GM21381 (cell line): Measurements from ENCODE around the gene MED27.

ENCODE experiments used
- ATAC-seq: cut with Tn5 transposase; IDR thresholded peaks from one replicate; pipeline ENCODE4 v1.9.1; 2021; ENCODE audit warnings: mild to moderate bottlenecking, moderate library complexity; ENCODE audit not compliant: unreplicated experiment

Gene MED27

DNA sequence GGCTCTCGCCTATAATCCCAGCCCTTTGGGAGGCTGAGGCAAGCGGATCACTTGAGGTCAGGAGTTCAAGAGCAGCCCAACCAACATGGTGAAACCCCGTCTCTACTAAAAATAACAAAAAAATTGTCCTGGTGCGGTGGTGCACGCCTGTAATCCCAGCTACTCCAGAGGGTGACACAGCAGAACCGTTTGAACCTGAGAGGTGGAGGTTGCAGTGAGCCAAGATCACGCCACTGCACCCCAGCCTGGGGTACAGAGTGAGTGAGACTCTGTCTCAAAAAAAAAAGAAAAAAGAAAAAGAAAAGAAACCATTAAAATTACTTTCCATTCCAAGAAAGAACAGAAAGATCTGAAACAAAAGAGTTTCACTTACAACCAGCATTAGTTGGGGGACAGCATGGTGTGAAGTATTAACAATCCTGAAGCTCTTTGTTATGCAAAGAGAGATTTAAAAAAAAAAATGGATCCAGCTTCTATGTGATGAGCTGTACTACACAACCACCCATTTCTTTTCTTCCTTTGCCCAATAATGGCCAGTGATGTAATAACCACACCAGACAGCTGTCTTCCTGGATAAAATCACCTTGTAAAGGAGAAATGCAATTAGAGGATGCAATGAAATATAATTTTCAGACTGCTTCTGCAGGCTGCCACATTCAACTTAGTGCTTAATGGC is 76.9 kb downstream of the MED27 start:
- ATAC-seq = no peak

DNA sequence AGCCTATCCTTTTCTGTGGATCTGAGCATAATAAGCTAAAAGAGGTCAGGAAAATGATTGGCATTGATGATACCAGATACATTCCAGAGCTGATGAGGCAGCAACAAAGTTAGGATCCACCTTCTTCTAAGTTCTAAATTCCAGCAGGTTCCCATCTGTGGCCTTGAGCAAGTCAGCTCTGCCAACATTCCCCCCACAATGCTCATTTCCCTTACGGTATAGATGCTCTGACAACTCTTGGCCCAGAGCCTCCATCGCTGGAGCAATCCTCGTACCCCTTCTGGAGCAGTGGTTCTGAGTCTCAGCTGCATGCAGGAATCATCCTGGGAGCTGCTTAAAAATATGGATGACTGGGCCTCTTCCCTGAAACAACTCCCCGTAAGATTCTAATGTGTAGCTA is 78.1 kb downstream of the MED27 start:
- no peak for ATAC-seq

GRCh38 chr9:132000659-132001058 is 79.0 kb downstream of the MED27 start:
- no peak for ATAC-seq

DNA sequence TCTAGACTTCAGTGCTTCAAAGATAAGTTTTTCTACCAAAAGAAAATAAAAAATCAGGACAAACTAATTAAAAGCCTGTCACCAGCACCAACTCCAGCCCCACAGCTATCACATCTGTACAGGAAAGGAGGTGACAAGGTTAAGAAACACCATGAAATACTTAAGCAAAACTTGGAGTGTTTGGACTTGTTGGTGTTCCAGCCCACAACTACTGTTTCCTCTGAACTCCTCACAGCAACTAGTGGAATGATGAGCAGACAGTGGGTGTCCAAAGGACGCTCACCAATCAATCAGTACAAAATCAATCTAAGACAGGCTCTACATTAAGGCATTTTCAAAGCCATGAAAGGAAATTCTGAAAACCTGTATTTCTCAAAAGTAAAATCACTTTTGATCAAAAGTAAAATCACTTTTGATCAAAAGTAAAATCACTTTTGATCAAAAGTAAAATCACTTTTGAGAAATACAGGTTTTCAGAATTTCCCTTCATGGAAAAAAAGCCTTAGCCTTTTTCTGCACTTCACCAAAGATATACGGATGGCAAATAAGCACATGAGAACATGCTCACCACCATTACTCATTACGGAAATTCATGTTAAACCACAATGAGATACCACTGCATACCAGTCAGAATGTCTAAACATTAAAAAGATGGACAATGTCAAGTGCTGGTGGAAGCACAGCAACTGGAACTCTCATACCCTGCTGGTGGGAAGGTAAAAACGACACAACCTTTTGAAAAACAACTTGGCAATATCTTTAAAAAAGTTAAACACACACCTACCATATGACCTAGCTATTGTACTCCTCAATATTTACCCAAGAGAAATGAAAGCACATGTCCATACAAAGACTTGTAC is 79.7 kb downstream of the MED27 start:
- no peak for ATAC-seq

DNA sequence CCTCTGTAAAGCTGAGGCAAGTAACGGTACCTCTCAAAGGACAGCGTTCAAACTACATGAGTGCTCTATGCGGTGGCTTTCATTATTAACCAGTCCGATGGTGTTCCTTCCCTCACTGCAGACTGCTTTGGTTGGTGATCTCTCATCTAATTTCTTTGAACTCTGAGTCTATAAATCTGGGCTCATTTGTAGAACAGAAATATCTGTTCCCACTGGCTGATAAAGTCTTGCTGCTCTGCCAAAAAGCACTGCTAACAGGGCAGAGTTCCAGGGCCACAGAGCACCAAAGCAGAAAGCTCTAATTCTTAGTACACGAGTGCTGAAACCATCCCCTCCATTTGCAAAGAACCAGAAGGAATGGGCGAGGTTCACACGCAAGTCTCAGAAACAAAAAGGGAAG is 81.9 kb downstream of the MED27 start:
- no peak for ATAC-seq

DNA sequence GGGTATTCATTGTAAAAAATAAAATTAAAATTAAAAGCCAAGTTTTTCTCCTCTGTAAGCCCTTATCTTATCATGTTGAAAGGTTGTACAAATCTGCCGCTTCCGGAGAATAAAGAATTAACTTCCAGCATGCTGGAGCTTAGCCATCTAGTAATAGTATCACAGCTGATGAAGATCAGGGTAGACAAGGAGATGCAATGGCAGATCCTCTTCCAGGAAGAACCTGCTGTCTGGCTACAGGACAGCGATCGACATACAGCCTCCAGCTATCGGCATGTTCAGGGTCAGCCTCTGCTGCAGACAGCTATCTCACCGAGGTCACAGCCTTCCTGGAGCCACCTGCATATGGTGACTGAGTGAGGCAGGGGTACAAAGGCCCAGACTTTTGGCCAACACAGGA is 82.6 kb downstream of the MED27 start:
- no peak for ATAC-seq

DNA sequence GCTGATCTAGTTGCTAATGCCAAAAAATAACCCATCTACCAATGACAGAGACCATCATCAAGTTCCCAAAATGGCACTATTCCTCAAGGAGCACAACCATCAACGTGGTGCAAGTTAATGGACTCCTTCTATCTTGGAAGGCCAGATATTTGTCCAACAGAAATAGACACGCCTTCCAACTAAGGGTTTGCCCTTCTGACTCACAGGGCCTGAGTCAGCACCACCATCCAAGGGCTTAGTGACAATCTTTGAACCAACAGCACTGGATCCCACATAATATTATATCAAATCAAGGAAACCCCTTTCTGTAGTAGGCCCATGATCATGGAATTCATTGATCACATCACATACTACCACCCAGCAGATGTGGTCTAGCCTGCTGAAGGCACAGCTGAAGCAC is 84.3 kb downstream of the MED27 start:
- ATAC-seq = no peak

- ATAC-seq = no peak
Observed at GRCh38 chr9:131994364-131995125, 85.1 kb downstream of the MED27 start.

DNA sequence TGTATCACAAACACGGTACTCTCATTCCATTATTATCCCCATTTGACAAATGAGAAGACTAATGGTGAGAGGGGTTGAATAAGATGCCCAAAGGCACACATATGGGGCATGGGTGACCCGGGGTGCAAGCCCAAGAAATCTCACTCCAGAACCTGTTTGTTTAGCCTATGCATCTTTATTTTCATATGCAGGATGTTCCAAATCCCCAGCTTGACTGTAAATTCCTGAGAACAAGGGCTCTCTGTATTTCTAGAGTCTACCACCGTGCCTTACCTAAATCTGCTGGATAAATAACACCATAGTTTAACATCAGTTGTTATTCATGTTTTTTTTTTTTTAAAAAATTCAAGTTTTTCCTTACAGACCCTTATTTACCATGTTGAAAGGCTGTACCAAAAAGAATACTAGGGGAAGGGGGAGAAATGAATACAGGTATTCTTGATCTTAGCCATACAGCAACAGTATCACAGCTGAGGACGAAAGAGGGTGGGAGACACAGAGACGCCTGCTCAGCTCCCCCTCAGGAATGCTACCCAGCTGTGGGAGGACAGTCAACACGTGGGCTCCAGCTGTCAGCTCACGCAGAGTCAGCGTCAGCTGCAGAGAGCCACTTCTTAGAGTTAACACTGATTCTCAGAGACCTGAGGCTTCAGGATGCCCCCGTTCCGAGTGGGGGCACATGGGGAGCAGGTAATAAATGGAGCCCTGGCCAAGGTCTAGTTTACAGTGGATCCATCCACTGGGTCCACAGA is 86.6 kb downstream of the MED27 start:
- ATAC-seq = no peak

DNA sequence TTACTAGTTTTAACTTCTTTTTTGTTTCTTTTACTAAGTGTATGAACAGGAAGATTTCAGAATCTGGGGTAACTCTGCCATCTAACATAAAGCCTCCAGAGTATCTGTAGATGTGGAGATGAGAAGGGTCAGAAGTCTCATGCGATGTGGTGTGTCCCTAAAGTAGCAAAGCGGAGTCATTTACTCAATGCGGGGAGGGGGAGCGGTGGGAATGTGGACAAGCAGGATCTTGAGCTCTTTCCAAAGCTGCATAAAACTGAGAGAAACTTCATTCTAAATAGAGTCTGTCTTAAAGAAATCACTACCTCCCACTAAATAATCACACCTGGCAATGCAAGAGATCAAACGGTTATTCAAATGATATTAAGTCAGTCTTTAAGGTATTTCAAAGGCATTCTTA is 92.4 kb downstream of the MED27 start:
- no peak for ATAC-seq

DNA sequence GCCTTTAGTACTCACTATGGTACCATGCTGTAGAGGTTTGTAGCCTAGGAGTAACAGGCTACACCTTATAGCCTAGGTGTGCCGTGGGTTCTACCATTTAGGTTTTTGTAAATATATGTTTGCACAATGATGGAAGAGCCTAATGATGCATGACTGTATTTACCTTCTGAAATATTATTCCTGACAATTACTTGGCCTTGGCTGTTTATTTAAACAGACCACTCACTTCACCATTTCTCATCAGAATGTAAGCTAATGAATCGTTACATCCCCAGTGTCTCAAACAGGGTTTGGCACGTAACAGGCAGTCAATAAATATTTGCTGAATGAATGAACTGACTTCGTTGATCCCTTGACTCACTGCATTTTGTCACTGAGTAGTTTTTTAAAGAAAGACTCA is 93.1 kb downstream of the MED27 start:
- ATAC-seq = no peak

DNA sequence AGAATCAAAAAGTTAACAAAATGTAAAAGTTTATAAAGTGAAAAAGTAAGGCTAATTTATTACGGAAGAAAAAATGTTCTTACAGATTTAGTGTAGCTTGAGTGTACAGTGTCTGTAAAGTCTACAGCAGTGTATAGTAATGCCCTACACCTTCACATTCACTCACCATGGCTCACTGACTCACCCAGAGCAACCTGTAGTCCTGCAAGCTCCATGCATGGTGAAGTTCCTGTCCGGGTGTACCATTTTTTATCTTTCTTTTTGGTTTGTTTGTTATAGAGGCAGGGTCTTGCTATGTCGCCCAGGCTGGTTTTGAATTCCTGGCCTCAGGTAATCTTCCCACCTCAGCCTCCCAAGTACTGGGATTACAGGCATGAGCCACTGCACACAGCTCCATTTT is 93.6 kb downstream of the MED27 start:
- ATAC-seq = no peak

- ATAC-seq = no peak
Observed at GRCh38 chr9:131984564-131984963, 95.1 kb downstream of the MED27 start.

DNA sequence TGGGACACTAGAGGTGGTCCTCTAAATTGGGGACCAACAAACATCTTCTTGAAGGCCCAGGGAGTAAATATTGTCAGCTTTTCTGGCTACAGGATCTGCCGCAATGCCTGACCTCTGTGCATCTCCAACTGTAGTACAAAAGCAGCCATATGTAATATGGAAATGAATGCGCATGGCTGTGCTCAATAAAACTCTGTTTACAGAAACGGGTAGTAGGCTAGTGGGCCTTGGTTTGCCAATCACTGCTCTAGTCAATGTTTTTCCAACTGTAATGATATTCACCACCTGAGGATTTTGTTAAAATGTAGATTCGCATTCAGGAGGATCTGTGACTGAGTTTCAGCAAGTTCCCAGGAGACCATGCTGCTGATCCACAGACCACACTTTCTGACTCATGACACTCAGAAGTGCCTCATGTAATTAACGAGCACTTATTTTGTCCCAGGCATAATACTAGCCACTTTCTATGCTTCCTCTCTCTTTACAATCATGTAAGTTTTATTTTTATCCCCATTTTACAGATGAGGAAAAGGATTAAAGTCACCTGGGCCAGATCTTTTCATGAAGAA is 96.9 kb downstream of the MED27 start:
- ATAC-seq = no peak

DNA sequence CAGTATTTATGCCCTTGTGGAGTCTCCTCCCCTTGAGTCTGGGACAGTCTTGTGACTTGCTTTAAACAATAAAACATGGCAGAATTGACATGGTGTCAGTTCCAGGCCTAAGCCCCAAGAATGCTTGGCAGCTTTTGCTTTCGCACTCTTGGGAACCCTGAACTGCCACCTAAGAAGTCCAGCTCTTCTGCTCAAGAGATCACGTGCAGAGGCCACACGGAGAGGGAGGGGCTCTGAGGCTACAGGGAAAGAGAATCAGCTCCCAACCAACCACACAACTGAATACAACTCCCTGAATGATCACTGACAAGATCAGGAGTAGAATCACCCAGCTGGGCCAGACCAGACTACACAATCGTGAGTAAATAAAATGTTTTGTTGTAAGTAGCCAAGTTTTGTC is 97.6 kb downstream of the MED27 start:
- ATAC-seq = no peak

GRCh38 chr9:131981116-131981776 is 98.4 kb downstream of the MED27 start:
- ATAC-seq = no peak

GRCh38 chr9:131980267-131981016 is 99.2 kb downstream of the MED27 start:
- ATAC-seq = no peak

DNA sequence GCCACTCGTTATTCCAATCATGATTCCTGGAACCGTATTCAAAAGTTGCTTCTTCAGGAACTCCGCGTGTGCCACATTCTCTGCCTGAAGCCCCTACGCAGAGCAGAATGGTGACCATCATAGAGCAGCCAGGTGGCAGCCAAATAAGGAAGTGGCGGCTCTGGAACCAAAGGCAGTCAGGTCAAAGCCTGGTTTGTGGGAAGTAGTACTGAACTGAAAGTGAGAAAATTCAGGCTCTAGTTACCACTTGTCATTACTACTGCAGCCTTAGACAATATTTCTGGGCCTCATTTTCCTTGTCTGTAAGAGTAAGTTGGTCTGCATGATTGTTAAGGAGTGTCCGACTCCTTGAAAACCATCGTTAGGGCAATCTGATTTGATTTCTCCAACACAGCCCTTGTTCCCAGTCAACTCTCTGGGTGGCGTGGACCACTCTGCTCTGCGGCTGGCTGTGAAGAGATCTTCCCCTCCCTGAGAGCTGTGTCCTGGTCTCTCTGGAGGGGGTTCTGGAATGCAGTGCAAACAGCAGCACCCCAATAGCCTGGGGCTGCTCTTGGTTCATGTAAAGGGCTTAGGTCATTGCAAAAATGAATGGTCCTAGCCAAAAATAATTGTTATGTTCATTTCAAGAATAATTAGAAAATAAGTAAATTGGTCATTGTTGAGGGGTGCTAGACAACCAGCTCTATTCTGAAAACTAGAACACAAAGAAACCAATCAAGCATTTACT is 102.4 kb downstream of the MED27 start:
- ATAC-seq = no peak
